ENCODE measurements around the gene PTPRS. TPM values are rescaled to one million over a fixed set of nuclear protein-coding genes. Genes with fewer than 3 reads are reported as not detected.

Gene PTPRS
- polyA plus RNA-seq (2.5 to 6.7 TPM (median 4.0 TPM) in 3 replicates), polyA minus RNA-seq (15.5 to 30.4 TPM (median 23.3 TPM) in 3 replicates)
- 1.7 TPM for polyA plus RNA-seq (2011; ENCODE audit: low read depth)
- 1.7 and 3.5 TPM in 2 replicates for polyA plus RNA-seq (2011; cell fraction: cytosol; rRNA removed)
- polyA plus RNA-seq (2011; cell fraction: nucleus; rRNA removed), result 11.4 and 17.1 TPM in 2 replicates
- 1.3 and 6.7 TPM in 2 replicates for polyA plus RNA-seq (2012; ENCODE audit: low replicate concordance)
- 24.9 TPM for polyA minus RNA-seq (2011; cell fraction: cytosol; rRNA and poly(A)+ RNA removed)
- polyA minus RNA-seq (2011; cell fraction: nucleus; rRNA and poly(A)+ RNA removed), result 44.2 and 50.3 TPM in 2 replicates

DNA sequence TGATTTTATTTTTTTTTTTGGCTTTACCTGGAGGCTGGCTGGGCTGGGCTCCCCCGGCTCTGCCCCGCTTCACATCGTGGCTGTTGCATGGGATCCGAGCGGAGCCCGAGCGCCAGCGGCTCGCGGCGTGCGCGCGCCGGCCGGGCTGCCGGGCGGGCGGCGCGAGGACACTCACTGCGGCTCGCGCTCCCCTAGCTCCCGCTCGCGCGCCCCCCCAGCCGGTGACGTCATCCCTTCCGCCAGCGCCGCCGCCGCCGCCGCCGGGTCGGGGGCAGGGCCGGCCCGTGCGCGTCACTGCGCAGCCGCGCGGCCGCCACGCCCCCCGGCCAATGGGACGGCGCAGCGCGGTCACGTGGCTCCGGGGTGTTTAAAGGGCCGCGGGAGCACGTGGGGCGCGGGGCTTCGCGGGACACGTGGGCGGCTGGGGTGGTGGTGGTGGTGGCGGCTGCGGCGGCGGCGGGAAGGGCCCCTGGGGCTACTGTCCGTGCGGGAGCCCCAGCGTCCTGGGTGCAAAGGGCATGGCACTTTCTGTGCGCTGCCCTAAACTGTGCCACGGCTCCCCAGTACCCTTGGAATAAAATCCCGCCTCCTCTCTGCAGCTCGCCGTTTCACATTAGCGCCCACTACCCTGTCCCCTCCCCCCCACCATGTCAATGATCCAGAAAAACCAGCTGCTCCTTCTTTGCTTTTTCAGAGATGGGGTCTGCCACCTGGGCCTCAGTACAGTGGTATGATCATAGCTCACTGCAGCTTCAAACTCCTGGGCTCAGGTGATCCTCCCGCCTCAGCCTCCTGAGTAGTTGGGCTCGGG, at the start of gene PTPRS:
TSS of gene PTPRS (minus strand) at position 176 of the 811 bp plus-strand sequence. CDS start 54,672 bp downstream, outside the sequence.
- Histone ChIP-seq H4K20me1 (ENCODE audit: control insufficient read depth, extremely low read depth, insufficient read depth, low read length) (no peaks in the 10 kb centered on the region), H3K36me3 (ENCODE audit: control insufficient read depth in 2 of 2, extremely low read depth in 1 of 2, insufficient read depth in 2 of 2, low read length in 2 of 2) (no peaks in the 10 kb centered on the region), H3K4me3 (ENCODE audit: control insufficient read depth in 2 of 3, extremely low read depth in 1 of 3, insufficient read depth in 2 of 3, low read depth in 1 of 3, low read length in 3 of 3) (peak within 1 kb of the TSS; percentile 45 to 64 (median 51)), H3K9me1 (ENCODE audit: control insufficient read depth, extremely low read depth, insufficient read depth, low read length) (no peaks in the 10 kb centered on the region), H3K27me3 (ENCODE audit: control insufficient read depth, extremely low read depth, insufficient read depth, low read length) (peaks cover 33% of the 10 kb centered on the region), H3K27ac (ENCODE audit: control insufficient read depth, insufficient read depth, low read length) (no peak within 1 kb of the TSS), H3K4me1 (ENCODE audit: control insufficient read depth, extremely low read depth, insufficient read depth, low read length) (peaks cover 15% of the 10 kb centered on the region), H2AFZ (ENCODE audit: control insufficient read depth, low read length) (no peak within 1 kb of the TSS), H3K9ac (ENCODE audit: control insufficient read depth, extremely low read depth, insufficient read depth, low read length) (peak within 1 kb of the TSS; percentile 4), H3K79me2 (ENCODE audit: control insufficient read depth, insufficient read depth, low read length) (no peaks in the 10 kb centered on the region), H3K9me3 (ENCODE audit: control insufficient read depth, low read depth, low read length) (no peaks in the 10 kb centered on the region), H3K4me2 (ENCODE audit: control insufficient read depth, extremely low read depth, insufficient read depth, low read depth, low read length) (peak within 1 kb of the TSS; percentile 66)
- TF ChIP-seq EZH2 (IDR thresholded peaks at IDR 0.05; ENCODE audit: low read length) (no peak), CTCF (optimal IDR thresholded peaks at IDR 0.05 in 1 of 3, IDR thresholded peaks at IDR 0.05 in 1 of 3, conservative IDR thresholded peaks at IDR 0.05 in 1 of 3; ENCODE audit: extremely low read depth in 1 of 3, insufficient read depth in 2 of 3, low read length in 3 of 3) (no peak)
- FAIRE-seq (no peak), DNase-seq (ENCODE audit: low read depth, low spot score) (no peak)
- dilution Hi-C loops (cut with MboI; ENCODE audit: extremely low pct_ligation_motif_present, low sequenced_read_pairs), result no loop called here

DNA sequence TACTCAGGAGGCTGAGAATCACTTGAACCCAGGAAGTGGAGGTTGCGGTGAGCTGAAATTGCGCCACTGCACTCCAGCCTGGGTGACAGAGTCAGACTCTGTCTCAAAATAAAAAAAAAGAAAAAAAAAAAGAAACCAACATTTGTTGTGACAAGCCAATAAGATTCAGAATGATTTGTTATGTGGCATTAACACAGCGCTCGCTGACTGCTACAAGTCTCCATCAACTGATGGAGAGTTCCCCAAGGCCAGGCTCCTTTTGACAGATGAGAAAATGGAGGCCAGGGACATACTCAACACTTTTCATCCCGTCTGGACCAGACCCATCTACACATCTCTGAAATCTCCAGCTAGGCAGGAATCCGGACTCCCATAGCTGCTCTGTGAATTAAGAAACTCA, 48.7 kb upstream of the PTPRS start:
- no peak for TF ChIP-seq EZH2 (IDR thresholded peaks at IDR 0.05; ENCODE audit: low read length)
- TF ChIP-seq CTCF (optimal IDR thresholded peaks at IDR 0.05 in 1 of 3, IDR thresholded peaks at IDR 0.05 in 1 of 3, conservative IDR thresholded peaks at IDR 0.05 in 1 of 3; ENCODE audit: extremely low read depth in 1 of 3, insufficient read depth in 2 of 3, low read length in 3 of 3), result no peak
- Histone ChIP-seq H3K27ac (ENCODE audit: control insufficient read depth, insufficient read depth, low read length) (no peak overlapping the region), H3K4me1 (ENCODE audit: control insufficient read depth, extremely low read depth, insufficient read depth, low read length) (no peaks in the 10 kb centered on the region), H3K27me3 (ENCODE audit: control insufficient read depth, extremely low read depth, insufficient read depth, low read length) (peaks cover 19% of the 10 kb centered on the region), H3K9ac (ENCODE audit: control insufficient read depth, extremely low read depth, insufficient read depth, low read length) (no peak overlapping the region), H3K9me1 (ENCODE audit: control insufficient read depth, extremely low read depth, insufficient read depth, low read length) (no peaks in the 10 kb centered on the region), H3K4me3 (ENCODE audit: control insufficient read depth in 2 of 3, extremely low read depth in 1 of 3, insufficient read depth in 2 of 3, low read depth in 1 of 3, low read length in 3 of 3) (no peak overlapping the region), H4K20me1 (ENCODE audit: control insufficient read depth, extremely low read depth, insufficient read depth, low read length) (peaks cover 3% of the 10 kb centered on the region), H3K79me2 (ENCODE audit: control insufficient read depth, insufficient read depth, low read length) (no peaks in the 10 kb centered on the region), H2AFZ (ENCODE audit: control insufficient read depth, low read length) (no peak overlapping the region), H3K4me2 (ENCODE audit: control insufficient read depth, extremely low read depth, insufficient read depth, low read depth, low read length) (no peak overlapping the region), H3K36me3 (ENCODE audit: control insufficient read depth in 2 of 2, extremely low read depth in 1 of 2, insufficient read depth in 2 of 2, low read length in 2 of 2) (no peaks in the 10 kb centered on the region), H3K9me3 (ENCODE audit: control insufficient read depth, low read depth, low read length) (no peaks in the 10 kb centered on the region)
- DNase-seq (ENCODE audit: low read depth, low spot score), result no peak
- FAIRE-seq, result no peak
- dilution Hi-C loops (cut with MboI; ENCODE audit: extremely low pct_ligation_motif_present, low sequenced_read_pairs), result no loop called here

All from keratinocyte (primary cell).